GM12875 (cell line): ENCODE results near the gene GP2.

Source experiments
- H3K4me3 ChIP-seq: one replicate; pipeline ENCODE4 v1.5.1; 2011; ENCODE audit warnings: low read depth, low read length, control low read depth
- TF ChIP-seq, protein P1 (sequence below): IDR thresholded peaks from 2 replicates; pipeline ENCODE4 v1.5.1; 2011; ENCODE audit warnings: low read depth, mild to moderate bottlenecking, control low read depth, inconsistent platforms, low read length, moderate library complexity, borderline replicate concordance; ENCODE audit not compliant: insufficient read depth

Gene GP2

DNA sequence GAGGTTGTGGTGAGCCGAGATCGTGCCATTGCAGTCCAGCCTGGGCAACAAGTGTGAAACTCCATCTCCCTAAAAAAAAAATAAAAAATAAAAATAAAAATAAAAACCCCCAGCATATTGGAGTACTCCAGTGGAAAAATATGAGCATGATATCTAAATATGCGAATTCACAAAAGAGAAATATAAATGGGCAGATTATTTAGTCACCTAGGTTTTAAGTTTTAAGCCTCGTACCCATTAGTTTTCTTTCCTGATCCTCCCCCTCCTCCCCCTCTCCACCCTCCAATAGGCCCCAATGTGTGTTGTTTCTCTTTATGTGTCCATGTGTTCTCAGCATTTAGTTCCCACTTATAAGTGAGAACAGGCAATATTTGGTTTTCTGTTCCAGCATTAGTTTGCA is 62.3 kb downstream of the GP2 start:
- TF ChIP-seq, protein P1, sequence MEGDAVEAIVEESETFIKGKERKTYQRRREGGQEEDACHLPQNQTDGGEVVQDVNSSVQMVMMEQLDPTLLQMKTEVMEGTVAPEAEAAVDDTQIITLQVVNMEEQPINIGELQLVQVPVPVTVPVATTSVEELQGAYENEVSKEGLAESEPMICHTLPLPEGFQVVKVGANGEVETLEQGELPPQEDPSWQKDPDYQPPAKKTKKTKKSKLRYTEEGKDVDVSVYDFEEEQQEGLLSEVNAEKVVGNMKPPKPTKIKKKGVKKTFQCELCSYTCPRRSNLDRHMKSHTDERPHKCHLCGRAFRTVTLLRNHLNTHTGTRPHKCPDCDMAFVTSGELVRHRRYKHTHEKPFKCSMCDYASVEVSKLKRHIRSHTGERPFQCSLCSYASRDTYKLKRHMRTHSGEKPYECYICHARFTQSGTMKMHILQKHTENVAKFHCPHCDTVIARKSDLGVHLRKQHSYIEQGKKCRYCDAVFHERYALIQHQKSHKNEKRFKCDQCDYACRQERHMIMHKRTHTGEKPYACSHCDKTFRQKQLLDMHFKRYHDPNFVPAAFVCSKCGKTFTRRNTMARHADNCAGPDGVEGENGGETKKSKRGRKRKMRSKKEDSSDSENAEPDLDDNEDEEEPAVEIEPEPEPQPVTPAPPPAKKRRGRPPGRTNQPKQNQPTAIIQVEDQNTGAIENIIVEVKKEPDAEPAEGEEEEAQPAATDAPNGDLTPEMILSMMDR: no peak
- no peak overlapping the region for H3K4me3 ChIP-seq

DNA sequence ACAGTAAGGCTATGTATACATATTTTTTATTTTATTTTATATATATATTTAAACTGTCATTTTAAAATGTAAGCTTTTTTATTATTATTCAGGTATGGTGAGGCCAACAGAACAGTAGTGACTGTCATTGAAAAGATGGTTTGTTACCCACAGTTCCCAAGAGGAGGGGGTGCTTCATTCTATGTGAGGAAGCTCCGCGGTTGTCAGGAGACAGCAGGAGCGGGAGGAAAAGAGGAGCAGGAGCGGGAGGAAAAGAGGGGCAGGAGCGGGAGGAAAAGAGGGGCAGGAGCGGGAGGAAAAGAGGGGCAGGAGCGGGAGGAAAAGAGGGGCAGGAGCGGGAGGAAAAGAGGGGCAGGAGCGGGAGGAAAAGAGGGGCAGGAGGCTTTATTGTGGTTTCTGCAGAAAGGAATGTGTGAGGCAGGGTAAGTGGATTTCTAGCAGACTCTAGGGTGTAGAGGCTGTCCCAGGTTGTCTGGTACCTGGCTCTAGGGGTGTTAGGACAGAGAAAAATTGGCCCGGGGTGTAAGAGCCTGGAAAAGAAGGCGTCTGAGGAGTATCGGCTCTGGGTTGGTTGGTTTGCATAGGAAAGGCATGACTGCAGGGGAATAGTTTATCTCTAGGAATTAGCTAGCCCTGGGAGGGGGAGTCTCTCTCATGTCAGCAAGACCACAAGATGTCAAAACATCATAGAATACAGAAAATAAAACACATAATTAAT is 64.0 kb downstream of the GP2 start:
- no peak overlapping the region for H3K4me3 ChIP-seq
- TF ChIP-seq, protein P1: no peak

DNA sequence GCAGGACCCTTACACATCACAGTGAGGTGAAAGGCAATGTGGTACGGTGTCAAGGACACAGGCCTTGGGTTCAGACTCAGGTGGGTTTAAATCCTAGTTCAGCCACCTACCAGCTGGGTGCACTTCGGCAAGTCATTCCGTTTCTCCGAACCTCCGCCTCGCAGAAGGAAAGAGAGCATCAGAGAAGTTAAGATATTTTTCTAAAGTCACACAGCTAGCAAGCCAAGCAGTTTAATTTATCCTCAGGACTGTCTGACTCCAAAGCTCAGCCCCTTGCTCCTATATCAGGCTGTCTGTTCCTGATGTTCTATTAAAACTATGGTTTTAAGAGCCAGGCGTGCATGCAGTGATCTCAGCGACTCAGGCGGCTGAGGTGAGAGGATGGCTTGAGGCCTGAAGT is 65.1 kb downstream of the GP2 start:
- TF ChIP-seq, protein P1: no peak
- H3K4me3 ChIP-seq: no peak overlapping the region

DNA sequence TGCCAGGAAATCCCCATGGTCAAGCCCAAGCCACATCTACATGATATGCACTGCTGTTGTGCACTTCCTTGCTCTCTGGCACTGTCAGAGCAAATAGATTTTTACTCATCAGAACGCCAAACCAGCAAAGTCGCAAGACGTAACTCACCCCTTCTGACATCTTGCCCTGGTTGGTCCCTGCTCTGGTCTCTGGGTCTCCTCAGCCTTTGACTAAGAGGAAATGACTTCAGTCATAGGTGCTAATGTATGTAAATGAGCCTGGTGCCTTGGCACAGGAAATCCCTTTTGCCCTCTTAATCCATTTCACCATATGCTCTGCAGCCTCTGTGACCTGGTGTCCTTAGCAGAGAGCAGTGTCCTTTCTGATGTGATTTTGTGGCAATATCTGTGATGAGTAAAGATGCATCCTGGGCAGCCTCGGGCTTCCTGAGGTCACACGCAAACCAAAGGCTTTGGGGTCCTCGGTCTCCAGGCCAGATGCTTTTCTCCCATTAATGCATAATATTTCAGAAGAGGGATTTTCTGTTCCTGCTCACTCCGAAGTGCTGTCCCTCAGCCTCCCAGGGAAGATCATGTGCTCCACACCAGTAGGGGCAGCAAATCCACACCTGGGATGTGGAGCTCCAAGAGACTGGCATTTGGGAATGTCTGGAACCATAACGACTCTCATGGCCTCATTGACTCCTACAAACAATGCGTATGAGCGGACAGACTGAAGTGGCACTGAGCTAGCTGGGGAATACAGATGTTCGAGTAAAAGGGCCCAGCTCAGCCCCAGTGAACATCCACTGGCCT is 66.9 kb downstream of the GP2 start:
- TF ChIP-seq, protein P1: no peak

More for the DNA sequence above, 66.9 kb downstream of the GP2 start:
- no peak overlapping the region for H3K4me3 ChIP-seq
